H9 (cell line): ENCODE measurements around the gene TRIM28. TPM values are rescaled to one million over a fixed set of nuclear protein-coding genes. Genes with fewer than 3 reads are reported as not detected.

ENCODE experiments used
- DNase-seq: peaks from one replicate; pipeline ENCODE4 v3.0.0-alpha.2; 2017
- H2AFZ ChIP-seq: one replicate; pipeline ENCODE4 v1.6.1; 2013; ENCODE audit warnings: mild to moderate bottlenecking, low read length, control low read depth, moderate library complexity
- H2AK5ac ChIP-seq: 2 replicates; pipeline ENCODE4 v1.6.1; 2013; ENCODE audit warnings: low read length, control low read depth, mixed read lengths; ENCODE audit not compliant: insufficient read length
- H2BK120ac ChIP-seq: one replicate; pipeline ENCODE4 v1.6.1; 2013; ENCODE audit warnings: low read depth, mild to moderate bottlenecking, low read length, control low read depth, inconsistent platforms; ENCODE audit not compliant: poor library complexity, severe bottlenecking
- H2BK12ac ChIP-seq: 2 replicates; pipeline ENCODE4 v1.6.1; 2013; ENCODE audit warnings: low read length, control low read depth, mixed read lengths, low read depth; ENCODE audit not compliant: insufficient read length
- H2BK15ac ChIP-seq: 2 replicates; pipeline ENCODE4 v1.6.1; 2013; ENCODE audit warnings: low read depth, low read length, control low read depth
- H2BK20ac ChIP-seq: one replicate; pipeline ENCODE4 v1.6.1; 2013; ENCODE audit warnings: low read depth, mild to moderate bottlenecking, low read length, control low read depth, inconsistent platforms; ENCODE audit not compliant: poor library complexity, severe bottlenecking
- H2BK5ac ChIP-seq: 2 replicates; pipeline ENCODE4 v1.6.1; 2013; ENCODE audit warnings: low read length, control low read depth, mixed read lengths; ENCODE audit not compliant: insufficient read length
- H3K14ac ChIP-seq: 2 replicates; pipeline ENCODE4 v1.6.1; 2013; ENCODE audit warnings: low read length, control low read depth; ENCODE audit not compliant: insufficient read depth
- H3K18ac ChIP-seq: 2 replicates; pipeline ENCODE4 v1.6.1; 2013; ENCODE audit warnings: low read depth, mild to moderate bottlenecking, mixed read lengths, low read length, control low read depth; ENCODE audit not compliant: insufficient read length
- H3K23ac ChIP-seq: 2 replicates; pipeline ENCODE4 v1.6.1; 2013; ENCODE audit warnings: low read length, control low read depth, mixed read lengths, low read depth; ENCODE audit not compliant: insufficient read length
- H3K23me2 ChIP-seq: 2 replicates; pipeline ENCODE4 v1.6.1; 2013; ENCODE audit warnings: low read depth, mild to moderate bottlenecking, mixed read lengths, low read length, control low read depth; ENCODE audit not compliant: insufficient read length, poor library complexity, severe bottlenecking
- H3K27ac ChIP-seq: 2 replicates; pipeline ENCODE4 v1.5.1; 2013; ENCODE audit warnings: low read length, control low read depth, mixed read lengths, low read depth; ENCODE audit not compliant: insufficient read length
- H3K27me3 ChIP-seq: 2 replicates; pipeline ENCODE4 v1.6.1; 2013; ENCODE audit warnings: low read length, control low read depth, inconsistent platforms; ENCODE audit not compliant: insufficient read depth
- H3K4ac ChIP-seq: 2 replicates; pipeline ENCODE4 v1.6.1; 2013; ENCODE audit warnings: low read depth, mild to moderate bottlenecking, control low read depth, inconsistent platforms, low read length, moderate library complexity
- H3K4me1 ChIP-seq: 2 replicates; pipeline ENCODE4 v1.6.1; 2013; ENCODE audit warnings: low read length, control low read depth, inconsistent platforms; ENCODE audit not compliant: insufficient read depth
- H3K4me2 ChIP-seq: 2 replicates; pipeline ENCODE4 v1.6.1; 2013; ENCODE audit warnings: low read length, control low read depth, mixed read lengths; ENCODE audit not compliant: insufficient read length, insufficient read depth
- H3K56ac ChIP-seq: 2 replicates; pipeline ENCODE4 v1.6.1; 2013; ENCODE audit warnings: low read depth, mild to moderate bottlenecking, mixed read lengths, low read length, control low read depth; ENCODE audit not compliant: insufficient read length
- H3K79me1 ChIP-seq: 2 replicates; pipeline ENCODE4 v1.6.1; 2013; ENCODE audit warnings: low read depth, mild to moderate bottlenecking, moderate library complexity, low read length, control low read depth, inconsistent platforms; ENCODE audit not compliant: insufficient read depth, poor library complexity, severe bottlenecking
- H3K79me2 ChIP-seq: 2 replicates; pipeline ENCODE4 v1.6.1; 2013; ENCODE audit warnings: low read length, control low read depth, inconsistent platforms; ENCODE audit not compliant: insufficient read depth
- H3K9ac ChIP-seq: 2 replicates; pipeline ENCODE4 v1.6.1; 2013; ENCODE audit warnings: low read length, control low read depth, mixed read lengths; ENCODE audit not compliant: insufficient read length; ENCODE audit errors: extremely low read depth
- H3K9me3 ChIP-seq: one replicate; pipeline ENCODE4 v1.6.1; 2013; ENCODE audit warnings: low read depth, low read length, inconsistent platforms; ENCODE audit not compliant: control insufficient read depth
- H3T11ph ChIP-seq: one replicate; pipeline ENCODE4 v1.6.1; 2013; ENCODE audit warnings: mild to moderate bottlenecking, low read length, control low read depth, inconsistent platforms
- H4K20me1 ChIP-seq: one replicate; pipeline ENCODE4 v1.6.1; 2013; ENCODE audit not compliant: control insufficient read depth, insufficient read length, insufficient read depth
- H4K5ac ChIP-seq: 2 replicates; pipeline ENCODE4 v1.6.1; 2013; ENCODE audit warnings: low read depth, mild to moderate bottlenecking, mixed read lengths, low read length, control low read depth; ENCODE audit not compliant: insufficient read length
- H4K8ac ChIP-seq: replicated peaks from 2 replicates; pipeline ENCODE4 v1.6.1; 2013; ENCODE audit warnings: low read length, control low read depth, mixed read lengths, low read depth; ENCODE audit not compliant: insufficient read length
- H4K91ac ChIP-seq: 2 replicates; pipeline ENCODE4 v1.6.1; 2013; ENCODE audit warnings: low read depth, mild to moderate bottlenecking, moderate library complexity, mixed read lengths, low read length, control low read depth; ENCODE audit not compliant: insufficient read length
- H3K27ac Mint-ChIP-seq, 3 experiments: 2 replicates in 2 of 3; 3 replicates in 1 of 3; pipeline ENCODE4 v1.8.0; 2020 to 2021; ENCODE audit warnings: mixed read lengths in 3 of 3, mild to moderate bottlenecking in 1 of 3, moderate library complexity in 1 of 3
- H3K27me3 Mint-ChIP-seq: 2 replicates; pipeline ENCODE4 v1.8.0; 2021; ENCODE audit warnings: low read depth, mild to moderate bottlenecking, moderate library complexity, mixed read lengths
- H3K36me3 Mint-ChIP-seq, 3 experiments: 2 replicates in 2 of 3; 3 replicates in 1 of 3; pipeline ENCODE4 v1.8.0; 2020 to 2021; ENCODE audit warnings: low read depth in 3 of 3, mixed read lengths in 3 of 3; ENCODE audit not compliant: insufficient read depth in 1 of 3
- H3K4me1 Mint-ChIP-seq, 2 experiments: 2 replicates each; pipeline ENCODE4 v1.8.0; 2020; ENCODE audit warnings: mixed read lengths in 2 of 2
- H3K4me3 Mint-ChIP-seq, 2 experiments: 2 replicates in 1 of 2; 3 replicates in 1 of 2; pipeline ENCODE4 v1.8.0; 2020 to 2021; ENCODE audit warnings: mild to moderate bottlenecking in 2 of 2, mixed read lengths in 2 of 2, moderate library complexity in 1 of 2
- H3K9me3 Mint-ChIP-seq, 2 experiments: 2 replicates in 1 of 2; 3 replicates in 1 of 2; pipeline ENCODE4 v1.8.0; 2020; ENCODE audit warnings: mild to moderate bottlenecking in 2 of 2, mixed read lengths in 2 of 2, moderate library complexity in 1 of 2
- CTCF ChIP-seq: fragments of 200-600 bp; sonication (generic); conservative IDR thresholded peaks from 3 replicates; pipeline ENCODE4 v1.8.0; 2021; ENCODE audit warnings: antibody characterized with exemption, mild to moderate bottlenecking
- WGBS: extraction: QIAGEN DNeasy Blood & Tissue Kit; methylation state at CpG from one replicate; pipeline ENCODE4 v1.1.7; 2013; ENCODE audit warnings: missing lambda C conversion rate, low lambda C conversion rate, mixed read lengths; ENCODE audit not compliant: insufficient read length; ENCODE audit errors: extremely low coverage; 5-methylcytosine and 5-hydroxymethylcytosine counted together
- total RNA-seq: library from RNA; stranded (reverse); gene quantifications from 2 replicates; pipeline ENCODE4 v1.2.1, GENCODE V29; 2021

TRIM28 gene
- total RNA-seq, 1 experiment from 2014 or later: 1,084 TPM

GRCh38 chr19:58499021-58499927 lies 44.6 kb upstream of the TRIM28 start:
- no peak overlapping the region for H3K18ac ChIP-seq
- Mint-ChIP-seq H3K27ac (peak overlapping the region; percentile 1 to 78 (median 77); a peak in 6 of 7 replicates), H3K27me3 (peaks cover 4% of the 10 kb centered on the region), H3K4me1 (peaks cover 9 to 12% of the 10 kb centered on the region in 2 experiments), H3K4me3 (peak overlapping the region; percentile 86 to 99), H3K9me3 (peaks cover 0 to 3% of the 10 kb centered on the region in 2 experiments; a peak in 1 of 5 replicates), H3K36me3 (no peaks in the 10 kb centered on the region; a peak in 1 of 7 replicates)
- H3K4me2 ChIP-seq: peak overlapping the region; percentile 99
- H3K23me2 ChIP-seq: peaks cover 14% of the 10 kb centered on the region
- H3K27me3 ChIP-seq: no peaks in the 10 kb centered on the region
- H3K79me1 ChIP-seq: no peaks in the 10 kb centered on the region
- H3K79me2 ChIP-seq: no peaks in the 10 kb centered on the region
- WGBS: no CpG with 5 or more reads among the region's 60 CpGs
- H2BK120ac ChIP-seq: no peak overlapping the region
- H3K27ac ChIP-seq: peak overlapping the region; percentile 31
- H3K4ac ChIP-seq: no peak overlapping the region
- peak overlapping the region; percentile 54 for H2AFZ ChIP-seq
- peaks cover 6% of the 10 kb centered on the region; the same call in 1 of the 2 replicates for H3K4me1 ChIP-seq
- no peak overlapping the region for H3T11ph ChIP-seq
- no peak overlapping the region for H2BK12ac ChIP-seq
- no peak overlapping the region for H2BK5ac ChIP-seq
- no peak overlapping the region for H2AK5ac ChIP-seq
- no peak overlapping the region for H4K8ac ChIP-seq
- DNase-seq: peak; percentile 100
- peak overlapping the region; percentile 83 for H3K9ac ChIP-seq
- no peak overlapping the region for H2BK15ac ChIP-seq
- H3K14ac ChIP-seq: peak overlapping the region; percentile 34; the same call in 1 of the 2 replicates
- no peak overlapping the region for H3K56ac ChIP-seq
- no peak overlapping the region for H4K5ac ChIP-seq
- no peak overlapping the region for H4K91ac ChIP-seq
- peak; percentile 49 for TF ChIP-seq CTCF
- no peak overlapping the region for H3K23ac ChIP-seq
- H2BK20ac ChIP-seq: no peak overlapping the region
- H3K9me3 ChIP-seq: no peaks in the 10 kb centered on the region
- H4K20me1 ChIP-seq: no peaks in the 10 kb centered on the region
